Renal pelvis (tissue), 12 donors: ENCODE data around the gene KIF2A. TPM values are rescaled to one million over a fixed set of nuclear protein-coding genes. Genes with fewer than 3 reads are reported as not detected.

Source experiments
- DNase-seq: peaks from one replicate; pipeline ENCODE4 v3.0.0-alpha.2; 2013
- long read RNA-seq, 16 experiments: transcript quantifications; one replicate each; lab custom pipeline, GENCODE V29; 2026
- polyA plus RNA-seq, 3 donors: library from polyadenylated mRNA; unstranded; fragments of 120-200 nt; gene quantifications; one replicate each; pipeline ENCODE4 v1.2.1, GENCODE V29; 2013; ENCODE audit not compliant: insufficient read length in 3 of 3

The KIF2A gene
- 10 to 100 TPM; 47.5 to 49.6 (median 48.0) TPM for polyA plus RNA-seq
- long read RNA-seq, donor 1, partial matches to known transcripts, result 0 of 3 reads
- long read RNA-seq, donor 1, other reads (novel, unspliced or antisense), result 0 of 3 reads
- long read RNA-seq, donor 2, partial matches to known transcripts, result 5 of 26 reads
- long read RNA-seq, donor 2, other reads (novel, unspliced or antisense), result 17 of 26 reads
- long read RNA-seq, donor 3, partial matches to known transcripts, result 0 of 14 reads
- long read RNA-seq, donor 3, other reads (novel, unspliced or antisense), result 9 of 14 reads
- long read RNA-seq, donor 4, partial matches to known transcripts, result 0 of 2 reads
- long read RNA-seq, donor 4, other reads (novel, unspliced or antisense), result 0 of 2 reads
- long read RNA-seq, donor 5, partial matches to known transcripts, result 0 of 3 reads
- long read RNA-seq, donor 5, other reads (novel, unspliced or antisense), result 0 of 3 reads
- long read RNA-seq, donor 6, transcript KIF2A-202 (20 exons, 2,539 nt), result major isoform, 7 of 30 reads
- long read RNA-seq, donor 6, partial matches to known transcripts, result 6 of 30 reads
- long read RNA-seq, donor 6, other reads (novel, unspliced or antisense), result 16 of 30 reads
- long read RNA-seq, donor 7, partial matches to known transcripts, result 6 of 15 reads
- long read RNA-seq, donor 7, other reads (novel, unspliced or antisense), result 0 of 15 reads
- long read RNA-seq, donor 8, partial matches to known transcripts, result 0 of 4 reads
- long read RNA-seq, donor 8, other reads (novel, unspliced or antisense), result 0 of 4 reads
- long read RNA-seq, donor 9, partial matches to known transcripts, result 7 of 9 reads
- long read RNA-seq, donor 9, other reads (novel, unspliced or antisense), result 0 of 9 reads
- long read RNA-seq, donor 10, partial matches to known transcripts, result 15 of 30 reads
- long read RNA-seq, donor 10, other reads (novel, unspliced or antisense), result 9 of 30 reads
- long read RNA-seq, donor 11, partial matches to known transcripts, result 0 of 19 reads
- long read RNA-seq, donor 11, other reads (novel, unspliced or antisense), result 16 of 19 reads
- long read RNA-seq, donor 12, transcript KIF2A-202 (20 exons, 2,539 nt), result major isoform, 6 of 24 reads
- long read RNA-seq, donor 12, partial matches to known transcripts, result 11 of 24 reads
- long read RNA-seq, donor 12, other reads (novel, unspliced or antisense), result 5 of 24 reads
- long read RNA-seq, donor 13, partial matches to known transcripts, result 0 of 2 reads
- long read RNA-seq, donor 13, other reads (novel, unspliced or antisense), result 0 of 2 reads
- long read RNA-seq, donor 14, partial matches to known transcripts, result 39 of 41 reads
- long read RNA-seq, donor 14, other reads (novel, unspliced or antisense), result 0 of 41 reads
- long read RNA-seq, donor 15, partial matches to known transcripts, result 28 of 47 reads
- long read RNA-seq, donor 15, other reads (novel, unspliced or antisense), result 18 of 47 reads
- long read RNA-seq, donor 16, partial matches to known transcripts, result 16 of 17 reads
- long read RNA-seq, donor 16, other reads (novel, unspliced or antisense), result 0 of 17 reads

- peak; percentile 93 for DNase-seq
Observed at GRCh38 chr5:62305715-62306322, at the start of gene KIF2A. Gene KIF2A (plus strand): TSS chr5:62306206. CDS start chr5:62306473, 267 bp downstream.

- DNase-seq, result no peak
Observed at GRCh38 chr5:62257020-62257367, 49.0 kb upstream of the KIF2A start.

- DNase-seq, result no peak
Observed at GRCh38 chr5:62258654-62259053, 47.4 kb upstream of the KIF2A start.

- no peak for DNase-seq
Observed at GRCh38 chr5:62259699-62260250, 46.2 kb upstream of the KIF2A start.

GRCh38 chr5:62260513-62260912 is 45.5 kb upstream of the KIF2A start:
- no peak for DNase-seq

GRCh38 chr5:62263401-62263800 is 42.6 kb upstream of the KIF2A start:
- no peak for DNase-seq

- no peak for DNase-seq
Observed at GRCh38 chr5:62265648-62266112, 40.3 kb upstream of the KIF2A start.

- no peak for DNase-seq
Observed at GRCh38 chr5:62266573-62266972, 39.4 kb upstream of the KIF2A start.

GRCh38 chr5:62268234-62268633 is 37.8 kb upstream of the KIF2A start:
- DNase-seq, result peak; percentile 77

GRCh38 chr5:62268792-62269191 is 37.2 kb upstream of the KIF2A start:
- no peak for DNase-seq

GRCh38 chr5:62271370-62271769 is 34.6 kb upstream of the KIF2A start:
- DNase-seq, result no peak

- no peak for DNase-seq
Observed at GRCh38 chr5:62271870-62272269, 34.1 kb upstream of the KIF2A start.

GRCh38 chr5:62273687-62274086 is 32.3 kb upstream of the KIF2A start:
- DNase-seq, result no peak

GRCh38 chr5:62275581-62275980 is 30.4 kb upstream of the KIF2A start:
- no peak for DNase-seq

GRCh38 chr5:62281411-62281810 is 24.6 kb upstream of the KIF2A start:
- no peak for DNase-seq

GRCh38 chr5:62282064-62282463 is 23.9 kb upstream of the KIF2A start:
- no peak for DNase-seq

- DNase-seq, result no peak
Observed at GRCh38 chr5:62283005-62283404, 23.0 kb upstream of the KIF2A start.

- no peak for DNase-seq
Observed at GRCh38 chr5:62283861-62284260, 22.1 kb upstream of the KIF2A start.

GRCh38 chr5:62284946-62285891 is 20.8 kb upstream of the KIF2A start:
- DNase-seq, result no peak
